H1 (cell line): ENCODE results near the gene LCP1. TPM values are rescaled to one million over a fixed set of nuclear protein-coding genes. Genes with fewer than 3 reads are reported as not detected.

Source experiments
- ATF3 ChIP-seq: IDR thresholded peaks from 2 replicates; pipeline ENCODE4 v1.6.1; 2011; ENCODE audit warnings: low read depth, mild to moderate bottlenecking, low read length; ENCODE audit not compliant: insufficient read depth
- CBX5 ChIP-seq: fragments of 300-800, 300-1000 bp; sonication (generic); IDR thresholded peaks from 2 replicates; pipeline ENCODE4 v1.7.1; 2016; ENCODE audit warnings: antibody characterized with exemption, low read length, low read depth
- EP300 ChIP-seq, 2 experiments: IDR thresholded peaks; 1 replicate in 1 of 2; 2 replicates in 1 of 2; pipeline ENCODE4 v1.6.1; 2011 to 2012; ENCODE audit warnings: low read depth in 2 of 2, low read length in 2 of 2, mild to moderate bottlenecking in 2 of 2, borderline replicate concordance in 1 of 2, inconsistent platforms in 1 of 2, moderate library complexity in 1 of 2
- FOSL1 ChIP-seq: IDR thresholded peaks from 2 replicates; pipeline ENCODE4 v1.6.1; 2011; ENCODE audit warnings: mild to moderate bottlenecking, low read depth, low read length, moderate library complexity; ENCODE audit not compliant: insufficient read depth
- RNF2 ChIP-seq: fragments of 200-900, 300-1000 bp; sonication (generic); IDR thresholded peaks from 2 replicates; pipeline ENCODE4 v1.7.1; 2016; ENCODE audit warnings: borderline replicate concordance, low read depth, mild to moderate bottlenecking, antibody characterized with exemption, low read length; ENCODE audit not compliant: poor library complexity, severe bottlenecking; ENCODE audit errors: missing control alignments
- polyA plus RNA-seq, 7 experiments: library from polyadenylated mRNA; depleted of rRNA in 3 of 7; stranded (reverse) in 5 of 7; unstranded in 2 of 7; fragments of >200 nt in 5 of 7; fragments of 200-250 nt in 2 of 7; gene quantifications; 1 replicate in 5 of 7; 2 replicates in 1 of 7; 4 replicates in 1 of 7; pipeline versions ENCODE4 v1.2.1 to v1.2.3, GENCODE V29; 2011 to 2013; ENCODE audit warnings: missing spikeins in 2 of 7, mixed read lengths in 2 of 7
- total RNA-seq: library from RNA; stranded (reverse); fragmentation: NEBNext Ultra II Directional; extraction: Animal tissue kit (Norgen Biotek cat#: 25700); gene quantifications from 2 replicates; pipeline ENCODE4 v1.2.1, GENCODE V29; 2021
- TF ChIP-seq, protein P1 (sequence below): IDR thresholded peaks from 2 replicates; pipeline ENCODE4 v1.6.1; 2012; ENCODE audit warnings: low read length, inconsistent platforms
- TF ChIP-seq, protein P2 (sequence below): IDR thresholded peaks from 2 replicates; pipeline ENCODE4 v1.6.1; 2012; ENCODE audit warnings: inconsistent platforms

LCP1 gene
- total and polyA plus RNA-seq, 2 of the 8 experiments (the other 6 are each of a cell fraction or from before 2014, with no cell fraction given): 0.65 to 4.3 TPM

DNA sequence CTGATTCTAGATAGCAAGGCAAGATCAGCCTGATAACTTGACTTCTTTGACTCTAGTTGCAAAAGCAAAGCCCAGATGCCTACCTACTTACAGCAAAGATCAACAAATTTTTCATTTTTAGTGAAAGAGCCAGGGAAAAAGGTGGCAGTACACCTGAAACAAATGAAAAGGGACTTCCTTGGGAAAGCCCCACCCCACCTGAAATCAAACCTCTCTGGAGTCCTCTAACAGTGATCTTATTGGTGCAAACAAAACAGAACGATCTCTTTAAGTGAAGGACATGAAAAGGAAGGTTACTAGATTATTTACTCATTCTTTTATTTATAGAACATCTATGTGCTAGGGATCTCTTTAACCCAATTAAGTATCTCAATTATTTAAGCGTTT lies 507 bp upstream of the LCP1 start (continued):
- TF ChIP-seq FOSL1: no peak
- TF ChIP-seq, protein P1, sequence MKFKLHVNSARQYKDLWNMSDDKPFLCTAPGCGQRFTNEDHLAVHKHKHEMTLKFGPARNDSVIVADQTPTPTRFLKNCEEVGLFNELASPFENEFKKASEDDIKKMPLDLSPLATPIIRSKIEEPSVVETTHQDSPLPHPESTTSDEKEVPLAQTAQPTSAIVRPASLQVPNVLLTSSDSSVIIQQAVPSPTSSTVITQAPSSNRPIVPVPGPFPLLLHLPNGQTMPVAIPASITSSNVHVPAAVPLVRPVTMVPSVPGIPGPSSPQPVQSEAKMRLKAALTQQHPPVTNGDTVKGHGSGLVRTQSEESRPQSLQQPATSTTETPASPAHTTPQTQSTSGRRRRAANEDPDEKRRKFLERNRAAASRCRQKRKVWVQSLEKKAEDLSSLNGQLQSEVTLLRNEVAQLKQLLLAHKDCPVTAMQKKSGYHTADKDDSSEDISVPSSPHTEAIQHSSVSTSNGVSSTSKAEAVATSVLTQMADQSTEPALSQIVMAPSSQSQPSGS: no peak
- TF ChIP-seq CBX5: no peak
- TF ChIP-seq EP300 (IDR thresholded peaks at IDR 0.05; ENCODE audit: borderline replicate concordance in 1 of 2, low read depth in 2 of 2, low read length in 2 of 2): no peak
- TF ChIP-seq RNF2: no peak
- TF ChIP-seq, protein P2, sequence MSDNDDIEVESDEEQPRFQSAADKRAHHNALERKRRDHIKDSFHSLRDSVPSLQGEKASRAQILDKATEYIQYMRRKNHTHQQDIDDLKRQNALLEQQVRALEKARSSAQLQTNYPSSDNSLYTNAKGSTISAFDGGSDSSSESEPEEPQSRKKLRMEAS: no peak
- no peak for TF ChIP-seq ATF3
